Transverse colon (tissue), 4 donors: Measurements from ENCODE around the gene HSF2BP.

Experiments
- EP300 ChIP-seq: sonication (generic); formaldehyde crosslinking; IDR thresholded peaks from one replicate; pipeline ENCODE4 v1.6.1; 2017; ENCODE audit warnings: antibody characterized with exemption, low read depth
- POLR2A ChIP-seq: fragments of 450-650 bp; IDR thresholded peaks from one replicate; pipeline ENCODE4 v1.6.1; 2016; ENCODE audit warnings: antibody characterized with exemption, mild to moderate bottlenecking, moderate library complexity
- POLR2AphosphoS5 ChIP-seq, 3 donors: sonication (generic); formaldehyde crosslinking; IDR thresholded peaks; one replicate each; pipeline ENCODE4 v1.6.1; 2016; ENCODE audit warnings: antibody characterized with exemption in 3 of 3
- TF ChIP-seq, protein P1 (sequence below), 5 experiments: fragments of 200-600 bp in 3 of 5; fragments of 450-650 bp in 2 of 5; sonication (generic) in 3 of 5; IDR thresholded peaks; 1 replicate in 2 of 5; 2 replicates in 3 of 5; pipeline ENCODE4 v1.5.1; 2016 to 2017; ENCODE audit warnings: antibody characterized with exemption in 5 of 5, inconsistent platforms in 3 of 5, mild to moderate bottlenecking in 2 of 5, moderate library complexity in 1 of 5

DNA sequence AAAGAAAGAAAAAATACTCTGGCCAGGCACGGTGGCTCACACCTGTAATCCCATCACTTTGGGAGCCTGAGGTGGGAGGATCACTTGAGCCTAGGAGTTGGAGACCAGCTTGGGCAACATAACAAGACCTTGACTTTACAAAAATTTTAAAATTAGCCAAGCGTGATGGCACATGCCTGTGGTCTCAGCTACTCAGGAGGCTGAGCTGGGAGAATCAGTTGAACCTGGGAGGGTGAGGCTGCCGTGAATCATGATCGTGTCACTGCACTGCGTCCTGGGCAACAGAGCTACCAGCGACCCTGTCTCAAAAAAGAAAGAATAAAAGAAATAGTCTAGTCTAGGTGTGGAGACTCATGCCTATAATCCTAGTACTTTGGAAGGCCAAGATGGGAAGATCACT lies 22.4 kb upstream of the HSF2BP start:
- TF ChIP-seq, protein P1, sequence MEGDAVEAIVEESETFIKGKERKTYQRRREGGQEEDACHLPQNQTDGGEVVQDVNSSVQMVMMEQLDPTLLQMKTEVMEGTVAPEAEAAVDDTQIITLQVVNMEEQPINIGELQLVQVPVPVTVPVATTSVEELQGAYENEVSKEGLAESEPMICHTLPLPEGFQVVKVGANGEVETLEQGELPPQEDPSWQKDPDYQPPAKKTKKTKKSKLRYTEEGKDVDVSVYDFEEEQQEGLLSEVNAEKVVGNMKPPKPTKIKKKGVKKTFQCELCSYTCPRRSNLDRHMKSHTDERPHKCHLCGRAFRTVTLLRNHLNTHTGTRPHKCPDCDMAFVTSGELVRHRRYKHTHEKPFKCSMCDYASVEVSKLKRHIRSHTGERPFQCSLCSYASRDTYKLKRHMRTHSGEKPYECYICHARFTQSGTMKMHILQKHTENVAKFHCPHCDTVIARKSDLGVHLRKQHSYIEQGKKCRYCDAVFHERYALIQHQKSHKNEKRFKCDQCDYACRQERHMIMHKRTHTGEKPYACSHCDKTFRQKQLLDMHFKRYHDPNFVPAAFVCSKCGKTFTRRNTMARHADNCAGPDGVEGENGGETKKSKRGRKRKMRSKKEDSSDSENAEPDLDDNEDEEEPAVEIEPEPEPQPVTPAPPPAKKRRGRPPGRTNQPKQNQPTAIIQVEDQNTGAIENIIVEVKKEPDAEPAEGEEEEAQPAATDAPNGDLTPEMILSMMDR (IDR thresholded peaks at IDR 0.05) = no peak
- TF ChIP-seq POLR2AphosphoS5 (IDR thresholded peaks at IDR 0.05) (no peak), POLR2A (no peak), EP300 (no peak)
